Measurements from ENCODE around the gene SAG.

Gene SAG

DNA sequence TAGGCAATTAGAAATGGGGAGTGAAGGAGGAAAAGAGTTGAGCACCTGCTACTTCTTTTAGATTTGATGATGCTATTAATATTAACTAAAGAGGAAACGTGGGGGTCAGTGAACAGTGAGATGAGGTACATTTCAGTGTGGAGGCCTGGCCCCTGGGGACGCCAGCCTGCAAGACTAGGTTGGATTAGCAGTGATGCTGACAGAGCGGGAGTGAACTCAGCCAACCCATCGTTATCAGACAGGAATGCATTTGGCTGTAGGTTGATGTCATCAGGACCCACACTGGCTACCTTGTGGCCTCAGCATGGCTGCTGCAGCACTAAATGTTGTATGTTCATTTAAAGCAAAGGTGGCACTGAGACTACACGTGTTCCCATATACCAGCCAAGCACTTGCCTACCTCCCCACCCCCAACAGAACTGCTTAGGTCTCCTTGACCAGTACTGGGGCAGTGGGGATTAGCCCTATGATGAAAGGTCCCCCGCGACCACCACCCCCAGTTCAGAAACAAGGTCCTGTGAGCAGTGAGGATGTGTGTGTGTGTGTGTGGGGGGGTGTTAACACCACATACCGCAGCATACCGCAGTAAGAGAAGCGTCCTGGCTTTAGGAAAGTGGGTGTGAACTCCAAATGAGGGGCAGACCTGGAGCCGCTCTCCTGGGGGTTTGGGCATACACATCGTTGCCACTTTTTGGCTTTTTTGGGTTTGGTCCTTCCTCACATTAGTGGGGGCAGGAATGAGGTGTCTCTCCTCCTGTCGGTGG lies 72.7 kb downstream of the SAG start:
- DNase-seq (ENCODE audit: low spot score), result peak; percentile 81

GRCh38 chr2:233380995-233381637 lies 73.5 kb downstream of the SAG start:
- no peak for DNase-seq (ENCODE audit: low spot score)

- DNase-seq (ENCODE audit: low spot score), result no peak
Measured at GRCh38 chr2:233381638-233381995, 74.0 kb downstream of the SAG start.

- no peak for DNase-seq (ENCODE audit: low spot score)
Measured at GRCh38 chr2:233384015-233384414, 76.4 kb downstream of the SAG start.

DNA sequence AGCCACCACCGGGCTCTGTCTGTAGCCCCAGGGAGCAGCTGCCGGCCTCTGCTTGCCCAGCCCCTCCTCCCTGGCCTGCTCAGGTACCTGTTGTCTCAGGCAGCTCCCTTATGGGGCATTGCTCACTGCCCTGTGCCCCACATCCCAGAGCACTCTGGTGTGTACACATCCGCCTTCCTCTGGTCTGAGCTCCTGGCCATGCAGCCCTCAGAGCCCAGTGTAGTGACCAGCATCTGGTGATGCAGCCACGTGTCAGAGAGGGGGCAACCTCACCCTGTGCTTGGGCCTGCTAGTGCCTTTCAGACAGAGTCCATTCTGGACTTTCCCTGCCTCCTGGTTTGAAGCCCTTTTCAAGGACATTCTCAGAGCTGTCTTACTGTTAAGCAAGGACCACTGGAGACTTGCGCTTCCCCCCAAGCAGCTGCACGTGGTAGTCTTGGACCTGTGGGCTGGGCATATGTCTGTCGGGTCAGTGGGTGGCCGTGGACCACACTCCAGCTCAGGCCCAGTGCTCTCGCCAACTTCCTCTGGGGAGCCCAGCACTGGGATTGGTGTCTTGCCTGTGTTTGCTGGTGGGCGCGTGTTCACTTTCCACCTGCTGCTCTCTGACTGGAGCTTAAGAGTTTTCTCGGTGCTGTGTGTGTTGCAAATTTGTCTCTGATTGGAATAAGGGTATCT lies 77.3 kb downstream of the SAG start:
- no peak for DNase-seq (ENCODE audit: low spot score)

DNA sequence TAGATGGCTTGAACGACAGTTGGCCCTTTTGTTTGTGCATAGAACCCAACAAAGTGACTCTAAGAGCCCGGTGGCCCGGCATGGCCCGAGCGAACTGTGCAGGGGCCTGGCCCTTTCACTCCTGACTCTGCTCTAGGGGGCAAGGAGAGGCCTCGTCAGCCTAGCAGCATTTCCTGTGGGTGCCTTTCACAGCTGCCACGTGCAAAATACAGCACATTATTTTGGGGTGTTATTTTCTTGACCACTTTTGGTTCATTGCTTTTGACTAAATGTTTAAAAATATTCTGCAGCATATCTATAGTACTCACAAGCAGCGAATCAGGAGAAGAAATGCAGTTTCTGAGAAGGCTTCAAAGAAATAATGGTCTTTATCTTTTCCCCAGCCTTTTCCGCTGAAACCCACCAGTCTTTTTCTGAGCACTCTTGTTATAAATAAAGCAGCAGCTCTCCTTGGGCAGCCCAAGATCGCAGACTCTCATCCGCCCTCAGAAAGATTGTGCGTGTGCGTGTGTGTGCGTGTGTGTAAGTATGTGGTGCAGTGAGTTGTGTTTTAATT lies 78.0 kb downstream of the SAG start:
- peak; percentile 70 for DNase-seq (ENCODE audit: low spot score)

DNA sequence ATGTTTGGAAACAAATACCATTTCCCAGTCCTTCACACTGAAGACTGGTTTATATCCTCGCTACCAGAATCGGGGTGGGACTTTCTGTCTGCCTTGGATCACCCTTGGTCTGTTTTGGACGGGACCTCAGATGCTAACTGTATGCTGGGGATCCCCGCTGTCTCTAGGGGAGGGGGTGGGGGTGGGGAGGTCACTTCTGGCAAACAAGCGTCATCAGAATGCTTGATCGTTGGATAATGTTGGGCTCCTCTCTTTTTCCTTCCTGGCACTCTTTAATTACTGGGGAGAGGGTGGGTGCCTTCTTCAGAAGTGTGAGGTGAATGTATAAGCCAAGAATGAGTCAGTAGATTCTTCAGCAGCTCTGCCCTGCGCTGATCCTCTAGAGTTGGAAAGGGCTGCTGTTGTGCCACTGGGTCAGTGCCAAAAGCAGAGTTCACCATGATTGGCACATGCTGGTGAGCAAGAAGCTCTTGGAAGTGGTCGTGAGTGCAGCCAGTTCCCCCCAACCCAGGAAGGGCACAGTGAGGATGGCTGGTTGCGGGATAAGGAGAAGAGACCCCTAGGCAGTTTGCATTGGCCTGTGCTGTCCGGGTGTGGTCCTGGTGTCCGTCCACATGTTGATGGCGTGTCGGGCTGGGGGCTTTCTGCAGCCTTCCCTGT lies 78.9 kb downstream of the SAG start:
- no peak for DNase-seq (ENCODE audit: low spot score)

GRCh38 chr2:233387225-233387624 lies 79.6 kb downstream of the SAG start:
- no peak for DNase-seq (ENCODE audit: low spot score)

DNA sequence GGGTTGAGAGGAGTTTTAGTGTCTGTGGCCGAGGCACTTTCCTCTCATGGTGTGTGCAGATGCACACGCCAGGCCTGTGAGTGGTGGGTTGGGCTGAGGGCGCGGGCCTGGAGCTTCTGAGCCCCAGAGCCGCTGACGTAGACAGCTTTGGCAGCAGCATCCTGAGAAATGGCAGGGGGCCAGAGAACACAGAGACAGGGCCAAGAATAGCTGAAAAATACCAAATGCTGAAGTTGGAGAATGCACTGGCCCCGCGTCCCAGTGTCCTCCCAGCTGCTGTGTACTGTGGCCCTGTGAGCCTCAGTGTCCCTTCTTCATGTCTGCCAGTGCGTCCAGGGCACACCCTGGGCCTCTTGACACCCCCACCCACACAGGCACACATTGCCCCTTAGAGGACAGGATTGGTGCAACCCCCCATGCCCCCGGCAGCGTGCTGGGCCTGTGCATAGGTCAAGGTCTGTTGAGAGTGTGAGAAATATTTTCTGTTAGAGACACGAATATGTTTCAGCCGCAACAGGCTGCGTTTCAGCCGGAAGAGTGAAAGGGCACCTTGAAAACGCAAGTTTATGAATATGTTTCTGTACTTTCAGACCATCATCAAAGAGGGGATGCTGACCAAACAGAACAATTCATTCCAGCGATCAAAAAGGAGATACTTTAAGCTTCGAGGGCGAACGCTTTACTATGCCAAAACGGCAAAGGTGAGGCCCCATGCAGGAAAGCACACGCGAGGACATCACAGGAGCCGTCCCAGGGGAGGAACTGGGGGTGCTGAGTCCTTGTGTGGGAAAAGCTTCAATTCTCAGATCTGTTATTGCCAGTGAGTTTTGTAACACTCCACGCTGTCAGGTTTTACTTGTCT lies 80.3 kb downstream of the SAG start:
- no peak for DNase-seq (ENCODE audit: low spot score)

DNA sequence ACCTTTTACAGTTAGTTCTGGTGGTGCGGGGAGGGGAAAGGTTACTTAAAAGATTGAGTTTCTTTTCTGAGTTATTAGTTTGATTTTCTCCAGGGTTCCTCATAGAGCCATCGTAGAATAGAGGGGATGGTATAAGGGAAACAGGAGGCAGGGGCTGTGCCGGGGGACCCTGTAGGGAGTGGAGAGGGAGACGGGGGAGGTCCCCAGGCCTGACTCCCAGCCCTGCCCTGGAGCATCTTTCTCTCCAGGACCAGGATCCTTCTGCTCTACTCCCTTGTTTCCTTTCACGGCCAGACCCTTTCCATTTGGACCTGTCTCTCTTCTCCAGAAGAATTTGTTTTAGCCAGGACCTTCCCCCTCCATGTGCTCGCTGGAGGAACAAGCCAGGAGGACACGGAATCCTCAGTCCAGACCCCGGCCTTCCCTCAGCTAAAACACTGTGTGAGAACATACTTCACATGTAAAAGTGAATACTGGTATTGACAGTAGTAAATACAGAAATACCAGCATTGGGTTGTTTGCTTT lies 82.0 kb downstream of the SAG start:
- DNase-seq (ENCODE audit: low spot score), result no peak

- no peak for DNase-seq (ENCODE audit: low spot score)
Measured at GRCh38 chr2:233395687-233396086, 88.1 kb downstream of the SAG start.

Data from germinal center (tissue), 1 donor.